Cerebellar cortex (tissue), 1 donor: ENCODE data around the gene MIPEP.

Experiments
- DNase-seq: peaks from one replicate; pipeline ENCODE4 v3.0.0-alpha.2; 2015; ENCODE audit warnings: low spot score

The MIPEP gene

DNA sequence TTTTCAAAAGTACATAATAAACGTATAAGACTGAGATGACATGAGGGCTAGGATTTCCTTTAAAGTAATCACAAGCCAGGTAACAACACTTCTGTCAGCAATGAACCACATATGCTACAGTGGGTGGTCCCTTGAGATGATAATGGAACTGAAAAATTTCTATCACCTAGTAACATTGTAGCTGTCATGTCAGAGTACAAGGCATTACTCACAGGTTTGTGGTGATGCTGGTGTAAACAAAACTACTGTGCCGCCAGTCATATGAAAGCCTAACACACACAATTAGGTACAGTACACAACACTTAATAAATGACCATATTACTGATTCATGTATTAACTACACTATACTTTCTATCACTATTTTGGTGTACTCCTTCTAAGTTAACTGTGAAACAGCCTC, 36.8 kb downstream of the MIPEP start:
- no peak for DNase-seq

DNA sequence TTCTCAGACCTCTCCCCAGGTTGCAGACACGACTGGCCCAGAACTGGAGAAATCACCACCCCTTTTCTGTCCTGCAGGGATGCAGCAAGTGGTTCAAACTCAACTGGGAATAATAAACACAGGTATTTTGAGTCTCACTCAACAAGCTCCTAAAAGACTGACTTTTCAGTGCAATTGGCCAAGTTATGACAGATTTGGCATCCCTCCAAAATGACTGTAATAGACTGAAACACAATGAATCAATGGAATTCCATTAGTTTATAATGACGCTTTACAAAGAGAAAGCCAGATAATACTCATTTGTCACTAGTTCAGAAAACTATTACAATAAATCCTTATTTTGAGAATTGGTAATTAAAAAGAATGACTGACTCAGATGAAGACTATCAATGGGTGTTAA, 38.1 kb downstream of the MIPEP start:
- no peak for DNase-seq

DNA sequence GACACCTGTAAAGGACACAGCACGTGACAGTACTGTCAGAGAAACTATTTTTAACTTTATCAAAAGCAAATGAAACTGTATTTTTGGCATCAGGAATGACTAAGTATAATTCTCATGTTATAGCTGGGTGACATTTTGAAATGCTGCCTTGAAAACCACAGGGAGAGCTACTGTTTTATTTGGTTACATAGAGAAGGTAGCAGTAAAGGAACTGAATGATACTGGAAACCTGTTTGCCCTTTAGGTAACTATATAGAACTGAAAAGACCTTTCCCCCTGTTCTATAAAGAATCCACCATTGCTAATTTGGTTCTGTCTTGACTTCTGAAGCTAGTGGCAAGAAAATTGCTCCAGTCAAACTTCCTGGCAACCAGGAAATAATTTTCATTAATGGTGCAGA, 39.1 kb downstream of the MIPEP start:
- DNase-seq, result no peak

DNA sequence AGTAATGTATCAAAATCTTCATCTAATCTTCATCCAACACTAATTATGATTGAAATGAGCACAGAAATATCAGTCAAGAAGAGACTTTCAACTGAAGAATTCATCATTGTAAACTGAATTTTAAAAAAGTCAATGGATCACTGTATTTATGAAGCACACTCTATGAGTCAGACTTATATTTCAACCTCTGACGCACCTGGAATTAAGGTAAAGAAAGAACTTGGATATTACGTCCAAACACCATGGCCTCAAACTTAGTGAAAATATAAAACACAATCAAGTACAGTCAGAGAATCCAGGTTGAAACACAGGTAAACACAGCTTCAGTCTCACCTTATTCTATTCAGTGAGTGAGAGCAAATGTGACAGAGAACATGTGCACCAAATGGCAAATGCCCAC, 39.5 kb downstream of the MIPEP start:
- no peak for DNase-seq

DNA sequence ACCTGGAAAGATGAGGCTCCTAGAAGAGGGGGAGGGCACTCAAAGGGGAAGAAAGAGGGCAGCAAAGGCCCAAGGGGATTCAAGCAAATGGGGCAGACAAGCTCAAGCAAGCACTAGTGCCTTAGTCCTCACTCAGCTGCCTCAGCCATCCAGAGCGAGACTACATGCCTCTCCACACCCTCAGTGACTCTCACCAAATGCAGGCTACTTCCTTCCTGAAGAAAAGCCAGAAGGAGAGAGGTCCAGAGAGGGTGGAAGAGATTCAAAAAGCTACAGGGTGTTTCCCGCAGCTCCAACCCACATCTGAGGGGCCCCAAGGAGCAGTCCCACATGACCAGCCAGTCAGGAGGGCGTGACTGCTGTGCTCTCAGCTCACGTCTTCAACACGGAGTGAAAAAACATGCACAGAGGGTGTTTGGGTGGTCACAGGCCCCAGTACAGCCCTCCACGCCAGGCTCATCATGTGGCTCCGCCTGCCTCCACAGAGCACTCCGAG, 40.5 kb downstream of the MIPEP start:
- DNase-seq, result no peak

DNA sequence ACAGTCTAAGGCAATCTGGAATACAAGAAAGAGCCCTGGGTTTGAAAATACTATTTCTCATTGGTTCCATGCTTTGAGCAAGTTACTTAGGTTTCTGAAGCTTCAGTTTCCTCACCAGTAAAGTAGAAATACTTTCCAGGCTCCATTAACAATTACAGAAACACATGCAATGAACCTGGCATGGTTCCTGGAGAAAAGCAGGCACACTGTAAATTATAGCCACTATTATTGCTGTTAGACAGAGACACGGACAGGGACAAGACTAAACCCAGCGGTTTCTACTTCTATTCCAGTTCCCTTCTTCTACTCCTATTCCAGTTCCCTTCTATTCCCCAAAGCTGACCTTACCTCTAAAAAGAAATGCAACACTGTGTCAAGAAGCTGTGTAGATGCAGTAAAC, 41.2 kb downstream of the MIPEP start:
- DNase-seq, result no peak

DNA sequence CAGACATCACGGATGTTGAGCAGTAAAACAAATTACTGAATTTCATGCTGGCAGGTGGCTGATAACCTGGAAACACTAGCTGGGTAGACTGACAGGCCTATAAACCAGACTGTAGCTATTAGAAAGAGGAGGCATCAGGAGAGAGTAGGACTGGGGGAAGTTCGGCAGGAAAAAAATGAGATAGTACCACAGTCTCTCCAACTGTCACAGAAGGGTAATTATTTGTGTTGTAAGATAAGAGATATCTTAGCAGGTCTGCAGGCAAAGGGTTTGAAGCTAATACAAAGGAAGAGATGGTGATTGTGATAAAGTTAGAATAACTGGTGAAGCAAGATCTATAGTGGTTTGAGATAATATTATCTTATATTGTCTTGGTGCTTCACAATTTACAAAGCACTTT, 41.7 kb downstream of the MIPEP start:
- no peak for DNase-seq

DNA sequence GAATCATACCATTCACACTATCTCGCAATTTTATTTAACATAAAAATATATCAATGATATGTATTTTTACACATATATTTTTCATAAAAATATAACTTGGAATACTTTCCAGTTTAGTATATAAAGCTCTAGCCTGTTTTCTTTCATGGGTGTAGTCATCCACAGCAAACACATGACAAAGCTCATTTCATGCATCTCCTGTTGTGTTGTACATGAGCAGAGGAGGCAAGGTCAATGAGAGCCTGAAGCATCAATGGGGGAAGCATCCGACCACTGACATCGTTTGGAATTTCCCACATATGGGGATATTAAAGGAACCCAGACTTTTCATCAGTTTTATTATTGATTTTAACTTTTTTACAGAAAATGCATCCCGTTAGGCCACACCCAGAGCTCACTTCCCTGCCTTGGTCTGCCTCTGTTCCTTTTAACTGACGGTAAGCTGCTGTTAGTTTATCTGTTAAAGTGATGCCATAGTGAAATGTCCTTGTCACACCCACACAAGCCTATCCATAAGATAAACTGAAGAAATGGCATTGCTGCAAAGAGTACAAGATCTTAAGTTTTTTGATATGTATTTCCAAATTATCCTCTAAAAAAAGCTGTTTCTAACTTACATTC, 44.0 kb downstream of the MIPEP start:
- no peak for DNase-seq

DNA sequence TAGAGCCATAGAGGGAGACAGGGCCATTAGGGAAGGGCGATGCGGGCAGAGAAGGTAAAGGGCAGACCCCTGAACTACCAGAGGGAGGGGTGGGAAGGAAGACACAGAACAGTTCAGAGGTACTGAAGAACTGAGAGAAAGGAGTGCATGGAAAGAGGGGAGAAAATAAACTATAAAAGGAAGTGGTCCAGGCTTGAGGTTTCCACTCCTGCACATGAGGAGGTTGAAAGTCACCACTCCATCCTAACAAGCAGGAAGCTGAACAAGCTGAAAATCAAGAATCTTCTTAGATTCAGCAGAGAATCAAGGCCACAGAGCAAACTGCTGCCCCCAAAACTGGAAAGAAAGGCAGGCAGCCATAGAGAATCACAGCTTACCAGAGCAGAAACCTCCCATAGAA, 45.1 kb downstream of the MIPEP start:
- no peak for DNase-seq

DNA sequence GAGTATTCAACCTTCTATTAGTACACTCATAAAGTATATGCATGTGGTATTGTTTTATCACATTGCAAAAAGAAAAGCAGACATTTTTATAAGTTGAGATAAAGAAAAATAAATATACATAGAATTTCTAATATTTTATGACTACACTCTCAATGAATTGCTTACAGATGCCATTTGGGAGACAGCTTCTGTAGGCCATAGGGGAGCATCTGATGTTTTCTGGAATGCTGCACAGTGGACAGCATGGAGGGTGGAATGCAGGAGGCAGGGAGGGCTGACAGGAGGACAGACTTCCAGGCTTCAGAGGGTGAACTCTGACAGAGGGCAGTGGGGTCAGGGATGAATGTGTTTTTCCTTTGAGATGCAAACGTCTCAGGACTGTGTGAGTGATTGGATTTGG, 45.8 kb downstream of the MIPEP start:
- DNase-seq, result no peak

DNA sequence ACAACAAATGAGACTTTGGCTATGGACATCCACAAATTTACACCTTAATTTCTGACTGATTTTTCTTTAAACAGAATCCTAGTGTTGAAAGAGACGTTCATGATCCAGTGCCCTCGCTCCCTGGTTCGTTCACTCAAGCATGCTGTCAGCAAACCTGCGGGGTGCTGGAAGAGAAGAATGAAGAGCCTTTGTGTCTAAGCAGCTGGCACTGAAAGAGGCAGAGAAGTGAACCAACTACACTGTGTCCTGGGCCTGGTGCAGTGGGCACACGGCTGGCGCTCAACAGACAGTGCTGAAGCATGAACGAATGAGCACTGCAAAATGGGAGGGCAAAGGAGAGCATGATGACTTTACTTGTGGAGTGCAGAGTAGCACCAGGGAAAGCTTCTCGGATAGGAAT, 46.8 kb downstream of the MIPEP start:
- DNase-seq, result peak; percentile 14

DNA sequence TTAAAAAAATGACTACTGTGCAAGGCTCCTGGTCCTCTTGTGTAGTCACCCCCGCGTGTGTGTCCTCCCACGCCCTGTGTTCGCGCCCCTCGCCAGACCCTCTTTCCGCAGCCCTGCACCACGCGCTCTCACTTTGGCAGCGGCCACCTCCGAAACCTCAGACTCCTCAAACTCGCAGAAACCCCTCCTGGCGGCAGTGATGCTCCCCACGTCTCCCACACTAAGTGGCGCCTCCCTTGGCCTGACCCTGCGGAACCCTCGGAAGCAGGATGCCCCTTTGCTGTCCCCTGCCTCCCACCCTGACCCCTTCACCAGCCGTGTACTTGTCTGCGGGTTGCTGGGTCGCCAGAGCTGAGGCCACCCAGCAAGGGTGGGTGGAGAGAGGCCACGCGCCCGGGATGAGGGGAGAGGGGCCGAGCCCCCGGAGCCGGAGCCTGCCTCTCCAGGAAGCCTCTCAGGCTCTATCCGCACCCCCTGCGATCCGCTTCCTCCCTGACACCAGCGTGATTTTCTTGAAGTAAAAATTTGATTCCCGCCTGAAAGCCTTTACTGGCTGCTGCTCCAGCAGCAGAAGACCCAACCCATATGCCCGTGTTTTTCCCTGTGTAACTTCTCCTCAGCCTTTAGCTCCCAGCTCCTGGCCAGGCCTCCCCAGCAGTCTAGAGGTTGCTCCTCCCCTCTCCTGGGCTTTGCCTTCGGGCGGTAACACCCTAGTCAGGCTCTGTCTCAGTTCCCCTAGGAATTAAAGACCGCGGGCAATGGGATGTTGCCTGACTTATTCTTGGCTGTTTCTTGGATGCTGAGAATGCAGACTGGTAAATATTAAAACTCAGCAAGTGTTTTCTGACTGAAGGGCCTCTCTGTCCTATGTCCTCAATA, 55.2 kb downstream of the MIPEP start:
- no peak for DNase-seq

DNA sequence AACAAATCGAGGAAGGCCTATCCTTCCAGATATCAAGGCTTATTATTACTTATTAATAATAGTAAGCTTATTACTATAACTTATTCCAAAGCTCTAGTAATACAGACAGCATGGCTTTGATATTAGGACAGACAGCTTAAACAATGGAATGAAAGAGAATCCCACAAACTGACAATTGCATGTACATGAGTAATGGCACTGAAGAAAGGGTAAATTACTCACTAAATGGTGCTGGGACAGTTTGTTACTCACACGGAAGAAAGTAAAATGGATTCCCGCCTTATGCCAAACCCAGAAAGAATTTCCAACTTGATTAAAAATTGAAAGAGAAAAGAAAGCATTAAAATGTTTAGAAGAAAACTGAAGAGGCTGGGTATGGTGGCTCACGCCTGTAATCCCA, 60.3 kb downstream of the MIPEP start:
- no peak for DNase-seq

DNA sequence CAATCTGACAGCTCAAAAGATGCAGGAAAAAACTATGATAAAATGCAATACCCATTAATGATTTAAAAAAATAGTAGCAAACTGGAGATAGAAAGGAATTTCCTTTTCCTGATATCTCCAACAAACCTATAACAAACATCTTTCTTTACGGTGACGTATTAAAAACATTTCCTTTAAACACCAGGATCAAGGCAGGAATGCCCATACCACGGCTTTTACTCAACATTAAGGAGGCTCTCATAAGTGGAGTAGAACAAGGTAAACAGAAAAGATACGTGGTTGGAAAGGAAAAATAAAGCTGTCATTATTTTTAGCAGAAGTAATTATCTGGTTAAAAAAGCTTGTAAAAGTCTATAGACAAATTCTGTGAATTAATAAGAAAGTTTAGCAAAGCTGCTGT, 61.1 kb downstream of the MIPEP start:
- DNase-seq, result no peak

DNA sequence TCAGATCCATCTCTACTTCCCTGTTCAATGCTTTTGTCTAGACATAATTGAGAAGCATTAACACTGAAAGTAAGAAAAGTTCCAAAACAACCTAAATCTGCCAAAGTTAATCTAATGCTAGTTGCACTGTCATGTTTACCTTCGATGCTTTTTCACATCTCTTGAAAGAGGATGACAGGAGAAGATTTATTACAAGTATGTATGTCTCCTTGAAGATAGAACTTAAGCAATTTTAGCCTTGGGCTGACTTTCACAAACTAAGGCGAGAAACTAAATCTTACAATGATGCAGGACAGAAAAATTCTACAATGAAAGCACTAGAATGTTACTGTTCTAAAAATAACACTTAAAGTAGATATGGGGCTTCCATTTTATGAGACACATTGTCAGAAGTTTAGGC, 64.0 kb downstream of the MIPEP start:
- no peak for DNase-seq

DNA sequence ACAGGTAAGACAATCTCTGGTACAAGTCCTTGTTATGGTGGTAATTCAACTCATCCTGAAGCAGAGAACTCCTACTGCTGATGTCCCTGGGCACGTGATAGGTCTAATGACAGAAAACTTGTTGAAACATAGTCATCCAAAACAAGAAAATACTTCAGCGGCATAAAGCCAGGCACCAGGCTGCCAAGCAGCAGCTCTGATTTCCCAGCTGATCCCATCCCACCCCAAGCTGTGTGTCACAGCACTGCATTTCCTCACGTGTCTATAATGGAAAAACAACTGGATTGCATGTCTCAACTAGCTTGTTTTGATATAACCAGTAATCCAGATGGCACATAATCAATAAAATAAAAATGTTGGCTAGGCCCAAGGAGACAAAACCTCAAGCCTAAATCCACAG, 64.8 kb downstream of the MIPEP start:
- DNase-seq, result no peak

DNA sequence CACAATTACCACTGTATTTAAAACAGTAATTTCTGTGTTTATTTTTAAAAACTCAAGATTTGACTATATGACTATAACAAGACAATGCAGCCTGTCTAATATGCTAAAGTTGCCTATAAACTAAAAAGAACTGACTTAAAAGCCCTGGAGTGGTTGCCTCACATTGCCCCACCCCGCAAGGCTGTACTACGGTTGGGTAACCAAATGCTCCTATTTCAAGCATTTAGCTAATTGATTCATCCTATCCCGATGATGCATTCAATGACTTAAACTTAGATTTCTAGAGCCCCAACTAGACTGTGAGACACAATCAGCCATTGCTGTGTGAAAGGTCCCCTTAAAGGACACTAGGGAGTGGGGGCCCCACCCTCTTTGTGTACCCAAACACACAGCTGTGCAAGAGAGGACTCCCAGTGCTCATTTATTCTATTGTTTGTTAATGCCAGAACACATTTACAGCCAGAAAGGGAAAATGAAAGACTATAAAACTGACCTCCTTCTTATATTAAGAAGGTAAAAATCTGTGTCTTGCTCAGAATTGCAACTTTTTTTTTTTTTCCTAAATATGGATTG, 66.9 kb downstream of the MIPEP start:
- DNase-seq, result no peak

DNA sequence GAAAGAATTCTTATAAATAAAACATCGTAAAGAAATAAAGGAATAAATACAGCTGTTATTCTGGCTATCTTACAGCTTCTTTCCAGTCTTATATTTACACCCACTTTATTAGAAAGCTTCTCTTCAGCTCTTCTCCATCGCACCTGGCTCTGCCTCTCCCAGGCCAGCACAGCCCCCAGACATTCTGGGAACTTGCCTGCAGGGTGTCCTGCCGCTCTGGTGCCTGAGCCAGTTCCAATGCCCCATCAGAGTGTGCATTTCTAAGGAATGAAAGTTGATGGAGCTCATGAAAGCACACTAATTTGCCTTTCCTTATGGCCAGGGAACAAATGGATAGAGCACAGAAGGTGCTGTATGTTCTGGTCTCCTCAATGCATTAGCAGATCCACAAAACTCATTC, 68.7 kb downstream of the MIPEP start:
- DNase-seq, result no peak

DNA sequence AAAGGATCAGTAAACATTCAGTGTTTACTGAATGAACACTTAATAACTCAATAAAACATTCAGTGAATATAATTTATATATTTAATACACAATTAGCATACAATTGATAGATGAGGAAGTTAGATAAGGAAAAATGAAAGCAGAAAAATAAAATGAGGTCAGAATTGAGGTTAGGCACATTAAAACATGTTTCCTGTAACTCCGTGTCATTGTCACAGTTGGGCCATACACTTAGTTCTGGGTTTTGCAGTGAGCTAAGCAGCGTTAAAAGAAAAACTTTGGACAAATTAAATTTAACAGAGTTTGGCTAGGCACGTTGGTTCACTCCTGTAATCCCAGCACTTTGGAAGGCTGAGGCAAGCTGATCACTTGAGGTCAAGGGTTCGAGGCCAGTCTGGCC, 71.4 kb downstream of the MIPEP start:
- no peak for DNase-seq

DNA sequence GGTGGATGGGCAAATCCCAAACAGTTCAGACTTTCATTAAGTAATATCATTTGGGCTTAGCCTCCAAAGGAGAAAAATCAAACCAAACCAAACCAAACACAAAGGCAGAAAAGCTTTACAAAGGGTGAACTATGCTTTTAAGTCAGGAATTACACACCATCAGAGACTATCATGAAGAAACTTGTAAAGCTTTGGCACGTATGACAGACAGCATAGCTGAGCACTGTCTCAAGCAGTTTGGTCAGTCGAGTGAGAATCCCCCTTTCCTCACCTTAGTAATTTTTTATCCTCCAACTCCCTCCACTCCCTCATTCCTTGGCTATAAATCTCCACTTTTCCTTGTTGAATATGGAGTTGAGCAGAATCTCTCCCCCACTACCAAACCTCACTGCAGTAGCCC, 72.1 kb downstream of the MIPEP start:
- no peak for DNase-seq

DNA sequence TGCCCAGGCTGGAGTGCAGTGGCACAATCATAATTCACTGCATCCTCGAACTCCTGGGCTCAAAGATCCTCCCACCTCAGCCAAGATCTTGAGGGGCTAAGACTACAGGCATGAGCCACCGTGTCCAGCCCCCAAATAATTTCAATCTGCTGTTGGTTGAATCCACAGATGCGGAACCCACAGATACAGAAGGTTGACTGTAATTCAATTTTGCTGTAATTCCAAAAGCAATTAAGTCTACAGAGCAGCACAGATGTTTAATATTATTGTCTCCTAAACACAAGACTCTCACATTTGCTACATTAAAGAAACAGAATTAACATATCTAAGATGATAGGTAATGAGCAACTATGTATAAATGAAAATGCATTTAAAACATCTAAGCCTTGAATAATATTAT, 75.6 kb downstream of the MIPEP start:
- DNase-seq, result no peak

DNA sequence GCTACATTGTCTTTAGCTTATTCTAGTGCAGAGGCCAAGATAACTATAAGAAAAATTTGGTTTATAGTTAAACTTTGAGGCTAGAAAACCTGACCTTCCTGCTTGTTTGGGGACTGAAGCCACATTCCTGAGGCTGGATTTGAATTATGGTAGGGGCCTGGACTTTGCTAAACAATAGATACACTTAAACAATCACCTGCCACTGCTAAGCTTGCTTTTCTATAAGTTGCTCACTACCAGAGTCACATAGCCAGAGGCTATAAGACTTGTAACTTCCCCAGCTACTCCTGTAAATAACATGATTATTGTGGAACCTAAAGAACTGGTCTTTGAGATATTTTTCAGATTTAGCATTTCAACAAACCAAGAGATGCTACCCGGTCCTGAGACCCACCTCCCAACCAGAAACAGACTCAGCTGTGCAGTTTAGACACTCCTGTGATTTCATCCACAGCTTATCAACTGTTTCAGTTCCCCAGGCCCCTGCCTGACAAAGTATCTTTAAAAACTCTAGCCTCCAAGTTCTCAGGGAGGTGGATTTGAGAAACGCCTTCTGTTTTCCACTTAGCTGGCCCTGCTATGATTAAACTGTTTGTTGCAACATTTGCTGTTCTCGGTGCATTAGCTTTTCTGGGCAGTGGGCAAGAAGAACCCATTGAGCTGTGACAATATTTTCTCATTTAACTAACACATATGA, 77.7 kb downstream of the MIPEP start:
- DNase-seq, result no peak
